Measurements from ENCODE around the gene ZNF547. TPM values are rescaled to one million over a fixed set of nuclear protein-coding genes. Genes with fewer than 3 reads are reported as not detected.
A peak's percentile ranks its signal among the peaks of the same experiment; 100 is the strongest.

The ZNF547 gene
- total RNA-seq, 1 donor from 2014 or later = 3.9 TPM

DNA sequence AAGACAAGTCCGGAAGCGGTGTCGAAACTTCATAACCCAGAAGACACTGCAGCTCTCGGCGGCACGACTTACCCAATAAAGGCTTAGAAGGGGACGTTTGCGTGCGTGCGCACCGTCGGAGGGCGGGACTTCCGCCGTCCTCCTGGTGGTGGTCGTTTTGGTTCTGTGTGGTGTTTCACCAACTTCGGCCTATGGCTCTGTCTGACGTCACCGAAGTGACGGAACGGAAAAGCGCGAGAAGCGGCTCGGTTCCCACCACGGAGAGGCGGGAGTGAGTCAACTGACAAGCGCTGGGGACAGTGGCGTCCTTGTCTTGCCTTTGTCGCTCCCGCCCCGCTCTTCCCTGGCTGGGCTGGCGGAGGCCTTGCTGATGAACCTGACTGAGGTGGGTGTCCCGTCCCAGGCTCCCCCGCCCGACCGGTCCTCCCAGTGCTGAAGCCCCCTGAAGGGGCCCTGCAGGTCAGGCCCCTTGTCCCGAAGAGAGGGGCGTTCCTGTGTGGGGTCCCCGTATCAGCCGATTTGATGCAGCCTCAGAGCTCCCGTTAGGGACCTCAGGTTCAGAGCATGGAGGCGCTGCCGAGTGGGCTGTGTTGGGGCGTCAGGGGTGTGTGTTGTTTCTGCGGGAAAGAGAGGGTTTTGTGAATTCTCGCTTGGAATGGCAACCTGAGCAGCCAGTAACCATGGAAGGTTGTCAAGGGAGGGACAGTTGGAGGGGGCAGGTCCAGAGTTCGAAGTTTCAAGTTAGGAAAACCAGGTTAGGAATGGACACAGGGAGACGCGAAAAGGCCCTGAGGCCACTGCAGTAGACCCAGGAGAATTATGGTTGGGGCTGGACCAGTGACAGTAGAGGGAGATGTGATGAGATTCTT, 26.6 kb downstream of the ZNF547 start, which contains the start of gene ZNF548:
ZNF548 (plus strand) TSS at position 125 of the 869 bp plus-strand sequence; CDS start at position 371, 246 bp downstream.
- Histone ChIP-seq H3K36me3 (ENCODE audit: control insufficient read depth, insufficient read depth, low read length) (peaks cover 2% of the 10 kb centered on the region), H3K4me3 (ENCODE audit: low read depth, low read length) (peak within 1 kb of the TSS; percentile 49), H3K27me3 (ENCODE audit: control insufficient read depth, insufficient read depth, low read length) (no peaks in the 10 kb centered on the region)
- FAIRE-seq = peak; percentile 7
- DNase-seq (ENCODE audit: low read depth) = peak; percentile 94
- TF ChIP-seq, protein P1, sequence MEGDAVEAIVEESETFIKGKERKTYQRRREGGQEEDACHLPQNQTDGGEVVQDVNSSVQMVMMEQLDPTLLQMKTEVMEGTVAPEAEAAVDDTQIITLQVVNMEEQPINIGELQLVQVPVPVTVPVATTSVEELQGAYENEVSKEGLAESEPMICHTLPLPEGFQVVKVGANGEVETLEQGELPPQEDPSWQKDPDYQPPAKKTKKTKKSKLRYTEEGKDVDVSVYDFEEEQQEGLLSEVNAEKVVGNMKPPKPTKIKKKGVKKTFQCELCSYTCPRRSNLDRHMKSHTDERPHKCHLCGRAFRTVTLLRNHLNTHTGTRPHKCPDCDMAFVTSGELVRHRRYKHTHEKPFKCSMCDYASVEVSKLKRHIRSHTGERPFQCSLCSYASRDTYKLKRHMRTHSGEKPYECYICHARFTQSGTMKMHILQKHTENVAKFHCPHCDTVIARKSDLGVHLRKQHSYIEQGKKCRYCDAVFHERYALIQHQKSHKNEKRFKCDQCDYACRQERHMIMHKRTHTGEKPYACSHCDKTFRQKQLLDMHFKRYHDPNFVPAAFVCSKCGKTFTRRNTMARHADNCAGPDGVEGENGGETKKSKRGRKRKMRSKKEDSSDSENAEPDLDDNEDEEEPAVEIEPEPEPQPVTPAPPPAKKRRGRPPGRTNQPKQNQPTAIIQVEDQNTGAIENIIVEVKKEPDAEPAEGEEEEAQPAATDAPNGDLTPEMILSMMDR (IDR thresholded peaks at IDR 0.05; ENCODE audit: insufficient read depth, low read length, severe bottlenecking) = peak; percentile 35

DNA sequence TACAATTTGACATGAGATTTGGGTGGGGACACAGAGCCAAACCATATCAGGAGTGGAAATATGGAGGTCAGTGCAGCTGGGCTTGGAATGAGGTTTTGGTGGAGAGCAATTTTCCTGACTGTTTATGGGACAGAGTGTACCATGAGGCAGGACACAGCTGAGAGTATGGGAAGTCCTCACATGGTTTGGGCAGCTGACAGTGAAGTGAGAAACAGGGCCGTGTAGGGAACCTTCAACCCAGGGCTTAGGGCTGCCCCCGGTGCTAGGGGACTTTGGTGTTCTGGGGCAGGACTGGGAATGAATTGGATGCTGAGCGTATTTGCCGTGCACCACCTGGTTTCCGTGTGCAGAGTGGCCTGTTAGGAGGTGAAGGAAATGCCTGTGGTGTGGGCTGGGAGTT, 32.4 kb downstream of the ZNF547 start:
- DNase-seq (ENCODE audit: low read depth) (no peak), FAIRE-seq (peak; percentile 7)
- no peaks in the 10 kb centered on the region for H3K27me3 ChIP-seq (ENCODE audit: control insufficient read depth, insufficient read depth, low read length)
- no peak overlapping the region for H3K4me3 ChIP-seq (ENCODE audit: low read depth, low read length)
- TF ChIP-seq, protein P1 (IDR thresholded peaks at IDR 0.05; ENCODE audit: insufficient read depth, low read length, severe bottlenecking) = no peak
- peaks cover 11% of the 10 kb centered on the region for H3K36me3 ChIP-seq (ENCODE audit: control insufficient read depth, insufficient read depth, low read length)

DNA sequence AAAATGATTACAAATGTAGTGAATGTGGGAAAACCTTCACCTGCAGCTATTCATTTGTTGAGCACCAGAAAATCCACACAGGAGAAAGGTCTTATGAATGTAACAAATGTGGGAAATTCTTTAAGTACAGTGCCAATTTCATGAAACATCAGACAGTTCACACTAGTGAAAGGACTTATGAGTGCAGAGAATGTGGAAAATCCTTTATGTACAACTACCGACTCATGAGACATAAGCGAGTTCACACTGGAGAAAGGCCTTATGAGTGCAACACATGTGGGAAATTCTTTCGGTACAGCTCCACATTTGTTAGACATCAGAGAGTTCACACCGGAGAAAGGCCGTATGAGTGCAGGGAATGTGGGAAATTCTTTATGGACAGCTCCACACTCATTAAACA, 35.5 kb downstream of the ZNF547 start:
- TF ChIP-seq, protein P1 (IDR thresholded peaks at IDR 0.05; ENCODE audit: insufficient read depth, low read length, severe bottlenecking) = no peak
- peaks cover 10% of the 10 kb centered on the region for H3K36me3 ChIP-seq (ENCODE audit: control insufficient read depth, insufficient read depth, low read length)
- FAIRE-seq = no peak

GRCh38 chr19:57403737-57404563, 40.6 kb downstream of the ZNF547 start:
- TF ChIP-seq, protein P1 (IDR thresholded peaks at IDR 0.05; ENCODE audit: insufficient read depth, low read length, severe bottlenecking) = no peak
- DNase-seq (ENCODE audit: low read depth) (no peak), FAIRE-seq (no peak)
- H3K4me3 ChIP-seq (ENCODE audit: low read depth, low read length) = no peak overlapping the region
- no peaks in the 10 kb centered on the region for H3K27me3 ChIP-seq (ENCODE audit: control insufficient read depth, insufficient read depth, low read length)
- H3K36me3 ChIP-seq (ENCODE audit: control insufficient read depth, insufficient read depth, low read length) = no peaks in the 10 kb centered on the region

More for the DNA sequence above, 35.5 kb downstream of the ZNF547 start:
- DNase-seq (ENCODE audit: low read depth) = no peak
- Histone ChIP-seq H3K4me3 (ENCODE audit: low read depth, low read length) (no peak overlapping the region), H3K27me3 (ENCODE audit: control insufficient read depth, insufficient read depth, low read length) (no peaks in the 10 kb centered on the region)

- TF ChIP-seq, protein P1 (IDR thresholded peaks at IDR 0.05; ENCODE audit: insufficient read depth, low read length, severe bottlenecking) = peak; percentile 92
- no peaks in the 10 kb centered on the region for H3K27me3 ChIP-seq (ENCODE audit: control insufficient read depth, insufficient read depth, low read length)
- H3K4me3 ChIP-seq (ENCODE audit: low read depth, low read length) = no peak overlapping the region
- DNase-seq (ENCODE audit: low read depth) (peak; percentile 51), FAIRE-seq (no peak)
- H3K36me3 ChIP-seq (ENCODE audit: control insufficient read depth, insufficient read depth, low read length) = no peaks in the 10 kb centered on the region
Measured at GRCh38 chr19:57406516-57407123, 43.3 kb downstream of the ZNF547 start.

Measured in bronchial epithelial cell (primary cell).